Measurements from ENCODE around the gene KRT77. TPM values are rescaled to one million over a fixed set of nuclear protein-coding genes. Genes with fewer than 3 reads are reported as not detected.

Gene KRT77
- total RNA-seq, 2 experiments from 2014 or later, result not detected

DNA sequence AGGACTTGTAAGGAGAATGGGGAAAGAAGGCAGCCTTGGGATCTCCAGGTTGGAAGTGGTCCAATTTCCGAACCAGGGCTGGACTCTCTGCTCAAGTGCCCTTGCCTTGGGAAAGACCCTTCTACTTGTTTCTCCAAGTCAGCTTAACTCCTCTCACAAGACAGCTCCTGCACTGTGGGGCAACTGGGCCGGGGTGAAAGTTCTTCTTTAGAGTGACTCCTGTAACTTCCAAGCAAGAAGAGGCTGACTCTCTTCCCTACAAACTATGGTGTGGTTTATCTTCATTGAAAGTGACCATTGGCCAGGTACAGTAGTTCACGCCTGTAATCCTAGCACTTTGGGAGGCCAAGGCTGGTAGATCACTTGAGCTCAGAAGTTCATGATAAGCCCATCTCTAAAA, 36.9 kb downstream of the KRT77 start:
- H4K20me1 ChIP-seq (ENCODE audit: insufficient read depth, low read length), result no peaks in the 10 kb centered on the region
- ChIA-PET POLR2A (interaction anchor here (1.0 kb wide), 1 partner anchor 334 kb away, joined by 5 read pairs; no protein-coding TSS in a partner anchor), CTCF (ENCODE audit: unreplicated experiment) (no interaction called here)
- H3K9me2 ChIP-seq (ENCODE audit: insufficient read depth, low read length), result no peaks in the 10 kb centered on the region
- TF ChIP-seq, protein P1, sequence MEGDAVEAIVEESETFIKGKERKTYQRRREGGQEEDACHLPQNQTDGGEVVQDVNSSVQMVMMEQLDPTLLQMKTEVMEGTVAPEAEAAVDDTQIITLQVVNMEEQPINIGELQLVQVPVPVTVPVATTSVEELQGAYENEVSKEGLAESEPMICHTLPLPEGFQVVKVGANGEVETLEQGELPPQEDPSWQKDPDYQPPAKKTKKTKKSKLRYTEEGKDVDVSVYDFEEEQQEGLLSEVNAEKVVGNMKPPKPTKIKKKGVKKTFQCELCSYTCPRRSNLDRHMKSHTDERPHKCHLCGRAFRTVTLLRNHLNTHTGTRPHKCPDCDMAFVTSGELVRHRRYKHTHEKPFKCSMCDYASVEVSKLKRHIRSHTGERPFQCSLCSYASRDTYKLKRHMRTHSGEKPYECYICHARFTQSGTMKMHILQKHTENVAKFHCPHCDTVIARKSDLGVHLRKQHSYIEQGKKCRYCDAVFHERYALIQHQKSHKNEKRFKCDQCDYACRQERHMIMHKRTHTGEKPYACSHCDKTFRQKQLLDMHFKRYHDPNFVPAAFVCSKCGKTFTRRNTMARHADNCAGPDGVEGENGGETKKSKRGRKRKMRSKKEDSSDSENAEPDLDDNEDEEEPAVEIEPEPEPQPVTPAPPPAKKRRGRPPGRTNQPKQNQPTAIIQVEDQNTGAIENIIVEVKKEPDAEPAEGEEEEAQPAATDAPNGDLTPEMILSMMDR (conservative IDR thresholded peaks at IDR 0.05; ENCODE audit: low read length), result no peak
- no peak for TF ChIP-seq EZH2phosphoT487 (IDR thresholded peaks at IDR 0.05; ENCODE audit: borderline replicate concordance, low read depth, low read length)
- no peaks in the 10 kb centered on the region for H3K36me3 ChIP-seq (ENCODE audit: insufficient read depth, low read length)
- H3K4me2 ChIP-seq (ENCODE audit: low read length), result no peak overlapping the region
- intact Hi-C loops (cut with micrococcal nuclease; ENCODE audit: unreplicated experiment), result no loop called here
- BruUV-seq (replicated peaks), result no TSS peak
- H3K79me2 ChIP-seq (ENCODE audit: insufficient read depth, low read depth, low read length), result no peaks in the 10 kb centered on the region
- H3K4me3 ChIP-seq (ENCODE audit: low read depth, low read length, poor library complexity, severe bottlenecking), result no peak overlapping the region
- no peaks in the 10 kb centered on the region for H3K9me3 ChIP-seq (ENCODE audit: low read length)
- no peak overlapping the region for H3K27ac ChIP-seq (ENCODE audit: low read depth, low read length, poor library complexity, severe bottlenecking)
- no peaks in the 10 kb centered on the region for H3K4me1 ChIP-seq (ENCODE audit: insufficient read depth, low read length, poor library complexity, severe bottlenecking)
- no peak for DNase-seq (ENCODE audit: low spot score)
- H2AFZ ChIP-seq (ENCODE audit: low read length), result no peak overlapping the region

DNA sequence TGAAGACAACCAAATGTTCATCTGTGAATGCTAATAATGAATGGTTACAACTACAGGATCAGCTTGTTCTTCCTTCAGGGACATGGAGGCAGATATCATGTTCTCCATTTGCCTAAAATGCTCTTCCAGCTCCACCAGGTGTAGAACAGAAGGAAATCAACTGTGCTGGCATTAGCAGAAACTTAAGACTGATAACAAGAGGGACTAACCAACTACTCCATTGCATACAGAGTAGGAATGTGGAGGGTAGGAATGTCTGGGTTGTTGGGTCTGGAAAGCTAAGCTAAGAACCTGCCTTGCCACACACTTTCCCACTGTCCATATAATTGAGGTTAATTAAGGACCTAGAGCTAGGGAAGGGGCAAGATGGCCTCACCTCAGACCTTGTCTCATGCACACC, 39.9 kb downstream of the KRT77 start:
- Histone ChIP-seq H3K9me2 (ENCODE audit: insufficient read depth, low read length) (no peaks in the 10 kb centered on the region), H3K79me2 (ENCODE audit: insufficient read depth, low read depth, low read length) (no peaks in the 10 kb centered on the region), H2AFZ (ENCODE audit: low read length) (no peak overlapping the region), H3K4me2 (ENCODE audit: low read length) (no peak overlapping the region), H3K4me1 (ENCODE audit: insufficient read depth, low read length, poor library complexity, severe bottlenecking) (no peaks in the 10 kb centered on the region), H3K4me3 (ENCODE audit: low read depth, low read length, poor library complexity, severe bottlenecking) (no peak overlapping the region), H4K20me1 (ENCODE audit: insufficient read depth, low read length) (no peaks in the 10 kb centered on the region), H3K27ac (ENCODE audit: low read depth, low read length, poor library complexity, severe bottlenecking) (no peak overlapping the region), H3K9me3 (ENCODE audit: low read length) (no peaks in the 10 kb centered on the region), H3K36me3 (ENCODE audit: insufficient read depth, low read length) (no peaks in the 10 kb centered on the region)
- no TSS peak for BruUV-seq (replicated peaks)
- CTCF ChIA-PET (ENCODE audit: unreplicated experiment), result no interaction called here
- intact Hi-C loops (cut with micrococcal nuclease; ENCODE audit: unreplicated experiment), result no loop called here
- TF ChIP-seq, protein P1 (conservative IDR thresholded peaks at IDR 0.05; ENCODE audit: low read length), result no peak
- TF ChIP-seq EZH2phosphoT487 (IDR thresholded peaks at IDR 0.05; ENCODE audit: borderline replicate concordance, low read depth, low read length), result no peak
- DNase-seq (ENCODE audit: low spot score), result no peak
- POLR2A ChIA-PET, result interaction anchor here (0.6 kb wide), 1 partner anchor 216 kb away, joined by 4 read pairs; no protein-coding TSS in a partner anchor

DNA sequence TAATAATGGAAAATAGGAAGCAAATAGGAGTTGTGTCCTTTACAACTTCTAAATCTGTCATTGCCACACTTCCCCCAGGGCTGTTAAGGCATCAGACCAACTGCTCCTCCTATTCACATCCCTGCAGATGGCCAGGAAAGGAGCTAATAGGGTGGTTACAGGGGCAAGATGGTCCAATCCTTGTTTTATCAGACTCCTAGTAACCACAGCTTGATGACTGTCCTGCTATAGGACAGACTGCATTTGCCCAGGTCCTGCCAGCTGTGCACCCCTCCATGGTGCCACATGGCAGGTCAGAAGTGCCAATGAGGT, 40.5 kb downstream of the KRT77 start:
- H3K9me2 ChIP-seq (ENCODE audit: insufficient read depth, low read length), result no peaks in the 10 kb centered on the region
- no peaks in the 10 kb centered on the region for H3K79me2 ChIP-seq (ENCODE audit: insufficient read depth, low read depth, low read length)
- TF ChIP-seq, protein P1 (conservative IDR thresholded peaks at IDR 0.05; ENCODE audit: low read length), result no peak
- no peak for TF ChIP-seq EZH2phosphoT487 (IDR thresholded peaks at IDR 0.05; ENCODE audit: borderline replicate concordance, low read depth, low read length)
- H3K4me1 ChIP-seq (ENCODE audit: insufficient read depth, low read length, poor library complexity, severe bottlenecking), result no peaks in the 10 kb centered on the region
- H3K9me3 ChIP-seq (ENCODE audit: low read length), result no peaks in the 10 kb centered on the region
- no TSS peak for BruUV-seq (replicated peaks)
- H3K4me3 ChIP-seq (ENCODE audit: low read depth, low read length, poor library complexity, severe bottlenecking), result no peak overlapping the region
- no peaks in the 10 kb centered on the region for H4K20me1 ChIP-seq (ENCODE audit: insufficient read depth, low read length)
- H3K4me2 ChIP-seq (ENCODE audit: low read length), result no peak overlapping the region
- no peak overlapping the region for H3K27ac ChIP-seq (ENCODE audit: low read depth, low read length, poor library complexity, severe bottlenecking)
- POLR2A ChIA-PET, result no interaction called here
- H3K36me3 ChIP-seq (ENCODE audit: insufficient read depth, low read length), result no peaks in the 10 kb centered on the region
- intact Hi-C loops (cut with micrococcal nuclease; ENCODE audit: unreplicated experiment), result no loop called here
- no peak for DNase-seq (ENCODE audit: low spot score)
- no peak overlapping the region for H2AFZ ChIP-seq (ENCODE audit: low read length)
- CTCF ChIA-PET (ENCODE audit: unreplicated experiment), result no interaction called here

Measured in OCI-LY7 (cell line).